Hepatocyte (in vitro differentiated cells): ENCODE results near the gene DMRTC2. TPM values are rescaled to one million over a fixed set of nuclear protein-coding genes. Genes with fewer than 3 reads are reported as not detected.

Source experiments
- DNase-seq: peaks from one replicate; pipeline ENCODE4 v3.0.0-alpha.2; 2016; ENCODE audit warnings: low spot score
- H2AFZ ChIP-seq: fragments of 200-600 bp; sonication (generic); 2 replicates; pipeline ENCODE4 v1.6.0; 2016; ENCODE audit warnings: antibody characterized with exemption, mild to moderate bottlenecking
- H3K27ac ChIP-seq: fragments of 200-600 bp; sonication (generic); 2 replicates; pipeline ENCODE4 v1.5.1; 2016; ENCODE audit warnings: mild to moderate bottlenecking
- H3K27me3 ChIP-seq: fragments of 200-600 bp; sonication (generic); 2 replicates; pipeline ENCODE4 v1.6.1; 2016
- H3K36me3 ChIP-seq: fragments of 200-600 bp; sonication (generic); replicated peaks from 2 replicates; pipeline ENCODE4 v1.5.1; 2016; ENCODE audit warnings: low read depth; ENCODE audit not compliant: insufficient read depth
- H3K4me1 ChIP-seq: fragments of 200-600 bp; sonication (generic); 2 replicates; pipeline ENCODE4 v1.5.1; 2016; ENCODE audit warnings: mild to moderate bottlenecking, moderate library complexity; ENCODE audit not compliant: insufficient read depth
- H3K4me2 ChIP-seq: fragments of 200-600 bp; sonication (generic); 2 replicates; pipeline ENCODE4 v1.6.0; 2016
- H3K4me3 ChIP-seq: fragments of 200-600 bp; sonication (generic); 2 replicates; pipeline ENCODE4 v1.5.1; 2016; ENCODE audit warnings: mild to moderate bottlenecking
- H3K79me2 ChIP-seq: fragments of 200-600 bp; sonication (generic); 2 replicates; pipeline ENCODE4 v1.6.0; 2017; ENCODE audit warnings: mild to moderate bottlenecking
- H3K9me2 ChIP-seq: fragments of 200-600 bp; sonication (generic); replicated peaks from 2 replicates; pipeline ENCODE4 v1.6.0; 2017; ENCODE audit warnings: mild to moderate bottlenecking; ENCODE audit not compliant: insufficient read depth
- H3K9me3 ChIP-seq: fragments of 200-600 bp; sonication (generic); 2 replicates; pipeline ENCODE4 v1.5.1; 2016; ENCODE audit warnings: low read depth, mild to moderate bottlenecking
- H4K20me1 ChIP-seq: fragments of 200-600 bp; sonication (generic); 2 replicates; pipeline ENCODE4 v1.6.0; 2016; ENCODE audit warnings: mild to moderate bottlenecking; ENCODE audit not compliant: insufficient read depth, poor library complexity, severe bottlenecking
- CTCF ChIP-seq: fragments of 200-600 bp; sonication (generic); IDR thresholded peaks from 2 replicates; pipeline ENCODE4 v1.5.1; 2016; ENCODE audit warnings: antibody characterized with exemption, mild to moderate bottlenecking; ENCODE audit not compliant: poor library complexity
- EZH2 ChIP-seq: fragments of 200-600 bp; sonication (generic); IDR thresholded peaks from 2 replicates; pipeline ENCODE4 v1.6.1; 2016; ENCODE audit warnings: antibody characterized with exemption, mild to moderate bottlenecking, borderline replicate concordance
- EZH2phosphoT487 ChIP-seq: fragments of 200-600 bp; sonication (generic); IDR thresholded peaks from one replicate; pipeline ENCODE4 v1.6.1; 2018; ENCODE audit warnings: antibody characterized with exemption, mild to moderate bottlenecking, low read depth, moderate library complexity; ENCODE audit not compliant: unreplicated experiment, severe bottlenecking
- WGBS: methylation state at CpG from one replicate; pipeline ENCODE4 v1.1.6; 2016; ENCODE audit warnings: low lambda C conversion rate; ENCODE audit errors: missing lambda C conversion rate; 5-methylcytosine and 5-hydroxymethylcytosine counted together
- polyA plus RNA-seq: library from polyadenylated mRNA; unstranded; fragments of >200 nt; fragmentation: Nextera tagmentation; extraction: Ambion mirVana; gene quantifications from 2 replicates; pipeline ENCODE4 v1.2.1, GENCODE V29; 2016
- total RNA-seq: library from RNA; depleted of rRNA; stranded (reverse); fragments of >200 nt; gene quantifications from 2 replicates; pipeline ENCODE4 v1.2.3, GENCODE V29; 2014

Gene DMRTC2
- total and polyA plus RNA-seq, 2 experiments from 2014 or later: not detected

- DNase-seq: no peak
- Histone ChIP-seq H3K36me3 (no peaks in the 10 kb centered on the region), H3K4me2 (peak overlapping the region; percentile 97), H3K27ac (peak overlapping the region; percentile 96), H3K9me2 (no peaks in the 10 kb centered on the region), H3K4me1 (peaks cover 14% of the 10 kb centered on the region), H3K27me3 (no peaks in the 10 kb centered on the region), H3K79me2 (peaks cover 51% of the 10 kb centered on the region), H3K4me3 (peak overlapping the region; percentile 69), H3K9me3 (no peaks in the 10 kb centered on the region), H4K20me1 (peaks cover 44% of the 10 kb centered on the region), H2AFZ (no peak overlapping the region)
- TF ChIP-seq CTCF: no peak
- TF ChIP-seq EZH2phosphoT487: no peak
- TF ChIP-seq EZH2: no peak
- WGBS: 4% methylated on average over 16 of the region's 45 CpGs
Measured at GRCh38 chr19:41860419-41861115, 15.7 kb downstream of the DMRTC2 start.

- DNase-seq: no peak
- H2AFZ ChIP-seq: no peak overlapping the region
- H3K4me3 ChIP-seq: peak overlapping the region; percentile 69
- H3K4me1 ChIP-seq: peaks cover 14% of the 10 kb centered on the region
- peak overlapping the region; percentile 96 for H3K27ac ChIP-seq
- TF ChIP-seq EZH2phosphoT487 (no peak), CTCF (no peak)
- no peaks in the 10 kb centered on the region for H3K9me3 ChIP-seq
- no peaks in the 10 kb centered on the region for H3K9me2 ChIP-seq
- peak overlapping the region; percentile 97 for H3K4me2 ChIP-seq
- no peaks in the 10 kb centered on the region for H3K27me3 ChIP-seq
- WGBS: 47% methylated on average over 9 of the region's 9 CpGs
- H4K20me1 ChIP-seq: peaks cover 48% of the 10 kb centered on the region
- H3K36me3 ChIP-seq: no peaks in the 10 kb centered on the region
- peaks cover 55% of the 10 kb centered on the region for H3K79me2 ChIP-seq
Measured at GRCh38 chr19:41861116-41861768, 16.4 kb downstream of the DMRTC2 start.

- DNase-seq: no peak
- H3K9me2 ChIP-seq: no peaks in the 10 kb centered on the region
- H3K36me3 ChIP-seq: no peaks in the 10 kb centered on the region
- no peaks in the 10 kb centered on the region for H3K9me3 ChIP-seq
- no peak overlapping the region for H2AFZ ChIP-seq
- H3K79me2 ChIP-seq: peaks cover 61% of the 10 kb centered on the region
- no peak overlapping the region for H3K4me3 ChIP-seq
- H3K27ac ChIP-seq: no peak overlapping the region
- peaks cover 14% of the 10 kb centered on the region for H3K4me1 ChIP-seq
- H3K4me2 ChIP-seq: peak overlapping the region; percentile 97
- 92% methylated on average over 9 of the region's 9 CpGs for WGBS
- no peaks in the 10 kb centered on the region for H3K27me3 ChIP-seq
- TF ChIP-seq EZH2phosphoT487: no peak
- peaks cover 54% of the 10 kb centered on the region for H4K20me1 ChIP-seq
Measured at GRCh38 chr19:41861846-41862245, 17.0 kb downstream of the DMRTC2 start.

- Histone ChIP-seq H4K20me1 (peaks cover 61% of the 10 kb centered on the region), H3K9me3 (no peaks in the 10 kb centered on the region), H3K4me1 (peaks cover 14% of the 10 kb centered on the region), H3K27me3 (no peaks in the 10 kb centered on the region), H3K36me3 (no peaks in the 10 kb centered on the region), H3K79me2 (peaks cover 68% of the 10 kb centered on the region), H3K4me2 (peak overlapping the region; percentile 97), H2AFZ (no peak overlapping the region), H3K9me2 (no peaks in the 10 kb centered on the region), H3K4me3 (no peak overlapping the region), H3K27ac (no peak overlapping the region)
- no peak for DNase-seq
- WGBS: 89% methylated on average over 2 of the region's 2 CpGs
- TF ChIP-seq CTCF (no peak), EZH2 (no peak), EZH2phosphoT487 (no peak)
Measured at GRCh38 chr19:41862445-41862986, 17.7 kb downstream of the DMRTC2 start.
